HL-60/S4 treated with phorbol 12-myristate 13-acetate at 8.2 ng/mL for 4 days and 3 days (cell line): ENCODE results near the gene SUSD1.

Experiments used
- in situ Hi-C: fragments of 300-500 bp; cut with MboI; formaldehyde crosslinking; loops from 2 replicates; pipeline ENCODE4 v1.15.0; 2022; ENCODE audit warnings: low sequenced_read_pairs

Gene SUSD1

GRCh38 chr9:112073639-112074173, 101.4 kb downstream of the SUSD1 start:
- in situ Hi-C loops: loop anchor here (10.0 kb wide), 1 partner anchor 139 kb away; no protein-coding TSS in a partner anchor

DNA sequence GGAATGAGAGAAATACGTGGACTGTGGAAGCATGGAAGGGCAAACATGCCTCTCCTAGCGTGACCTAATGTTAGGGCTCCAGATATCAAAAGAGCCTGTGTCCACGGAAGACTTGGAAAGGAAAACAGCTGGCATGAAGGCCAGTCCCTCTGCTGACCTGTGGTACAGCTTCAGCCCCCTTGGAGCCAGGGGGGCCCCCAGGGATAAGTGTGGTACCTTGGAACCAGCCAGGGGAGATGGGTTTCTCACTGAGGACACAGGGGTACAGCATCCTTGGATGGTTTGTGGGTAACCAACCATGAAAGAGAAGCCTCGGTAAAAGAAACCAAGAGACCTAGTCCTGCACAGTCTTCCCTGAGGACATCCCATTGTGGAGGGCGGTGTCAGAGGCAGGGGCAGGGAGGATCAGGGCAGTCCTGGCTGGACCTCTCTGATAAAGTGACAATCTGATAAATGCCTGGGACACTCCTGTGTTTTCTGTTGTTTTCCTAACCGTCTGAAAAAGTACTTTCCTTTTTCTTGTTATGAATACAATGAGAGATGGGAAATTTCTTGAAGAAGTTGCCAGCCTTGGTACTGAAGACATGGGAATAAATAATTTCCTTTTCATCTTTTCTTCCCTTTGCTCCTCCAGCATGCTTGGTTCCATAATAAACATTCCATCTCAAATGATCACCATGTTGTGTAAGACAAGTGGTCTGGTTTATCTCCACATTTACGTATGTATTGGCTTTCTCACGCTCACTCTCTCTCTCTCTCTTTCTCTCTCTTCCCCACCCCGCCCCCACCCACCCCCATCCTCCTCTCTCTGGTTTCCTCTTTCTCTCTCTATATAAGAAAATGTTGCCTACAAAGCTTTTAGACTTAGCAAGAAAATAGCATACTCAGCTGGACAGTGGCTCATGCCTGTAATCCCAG, 102.1 kb downstream of the SUSD1 start:
- in situ Hi-C loops: loop anchor here (10.0 kb wide), 1 partner anchor 138 kb away; no protein-coding TSS in a partner anchor

GRCh38 chr9:112069318-112070169, 105.6 kb downstream of the SUSD1 start:
- in situ Hi-C loops: loop anchor here (10.0 kb wide), 1 partner anchor 135 kb away; no protein-coding TSS in a partner anchor

DNA sequence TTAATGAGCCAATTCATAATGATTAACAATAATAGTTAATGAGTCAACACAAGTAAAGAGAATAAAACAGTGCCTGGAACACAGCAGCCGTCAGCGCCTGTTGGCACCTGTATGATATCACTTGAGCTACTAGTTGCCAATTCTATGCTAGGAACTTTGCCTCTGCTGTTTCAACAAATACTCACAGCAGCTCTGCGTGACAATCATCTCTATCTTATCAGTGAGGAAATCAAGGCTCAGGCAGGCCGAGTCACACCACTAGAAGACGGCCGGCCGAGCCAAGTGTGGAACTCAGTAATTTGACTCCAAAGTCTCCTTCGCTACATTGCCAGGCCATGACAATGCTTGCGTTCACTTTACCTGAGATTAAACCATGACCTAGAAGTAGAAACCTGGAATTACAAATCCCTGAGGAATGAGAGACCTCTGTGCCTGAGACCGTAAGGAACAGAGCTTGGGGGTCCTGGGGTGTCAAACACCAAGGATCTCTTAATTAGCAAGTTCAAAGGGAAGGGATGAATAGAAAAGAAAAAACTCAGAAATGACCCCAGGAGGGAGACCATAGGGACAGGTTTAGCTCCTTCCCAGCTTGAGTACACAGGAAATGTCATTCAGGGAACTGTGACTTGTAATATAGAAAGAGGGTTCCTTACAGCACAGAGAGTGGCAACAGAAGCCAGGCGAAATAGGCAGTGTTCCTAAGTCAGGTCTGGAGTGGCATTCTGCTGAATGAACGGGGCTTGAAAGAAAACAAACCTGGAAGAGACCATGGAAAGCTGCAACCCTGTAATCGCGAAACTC, 109.1 kb downstream of the SUSD1 start:
- in situ Hi-C loops: no loop called here

- in situ Hi-C loops: no loop called here
Measured at GRCh38 chr9:112064871-112065270, 110.2 kb downstream of the SUSD1 start.

GRCh38 chr9:112063586-112063985, 111.5 kb downstream of the SUSD1 start:
- in situ Hi-C loops: no loop called here

DNA sequence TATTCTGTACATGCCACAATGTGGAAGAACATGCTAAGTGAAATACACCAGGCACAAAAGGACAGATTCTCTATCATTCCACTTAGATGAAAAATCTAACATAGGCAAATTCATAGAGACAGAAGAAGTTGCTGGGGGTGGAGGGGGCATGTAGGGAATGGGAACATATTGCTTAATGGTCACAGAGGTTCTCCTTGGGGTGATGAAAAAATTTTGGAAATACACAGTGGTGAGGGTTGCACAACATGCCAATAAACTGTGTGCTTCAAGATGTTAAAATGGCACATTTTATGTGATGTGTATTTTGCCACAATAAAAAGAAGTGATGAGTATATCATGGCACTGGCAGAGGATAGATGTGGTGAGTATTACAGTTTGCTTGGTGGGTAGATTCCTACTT, 111.9 kb downstream of the SUSD1 start:
- in situ Hi-C loops: no loop called here

DNA sequence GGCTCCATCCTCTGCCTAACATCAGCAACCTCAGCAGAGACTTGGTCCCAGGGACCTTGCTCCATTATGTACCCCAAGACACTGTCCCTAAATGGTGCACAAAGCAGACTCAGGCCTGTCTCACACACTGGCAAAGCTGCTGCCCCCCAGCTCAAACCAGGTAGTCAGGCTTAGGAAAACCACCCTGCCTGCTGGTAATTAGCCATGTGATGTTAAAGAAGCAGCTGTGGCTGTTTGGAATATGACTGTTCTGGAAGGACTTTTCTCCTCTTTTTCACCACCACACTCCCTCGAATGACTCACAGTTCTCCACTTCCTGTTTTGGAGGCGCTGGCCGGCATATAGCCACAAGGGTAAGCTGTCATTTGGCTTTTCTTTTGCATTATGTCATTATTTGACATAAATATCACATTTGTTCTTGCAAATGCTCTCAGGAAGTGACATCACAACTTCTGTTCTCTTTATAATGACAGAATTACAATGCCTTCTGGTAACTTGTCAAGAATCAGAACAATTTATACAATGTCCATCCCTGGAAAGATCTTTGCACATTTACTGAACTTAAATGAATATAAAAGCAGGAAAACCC, 113.9 kb downstream of the SUSD1 start:
- in situ Hi-C loops: no loop called here

- in situ Hi-C loops: no loop called here
Measured at GRCh38 chr9:112059966-112060320, 115.2 kb downstream of the SUSD1 start.

GRCh38 chr9:112059145-112059965, 115.7 kb downstream of the SUSD1 start:
- in situ Hi-C loops: no loop called here

GRCh38 chr9:112056996-112057395, 118.1 kb downstream of the SUSD1 start:
- in situ Hi-C loops: no loop called here

GRCh38 chr9:112054916-112055315, 120.2 kb downstream of the SUSD1 start:
- in situ Hi-C loops: no loop called here

DNA sequence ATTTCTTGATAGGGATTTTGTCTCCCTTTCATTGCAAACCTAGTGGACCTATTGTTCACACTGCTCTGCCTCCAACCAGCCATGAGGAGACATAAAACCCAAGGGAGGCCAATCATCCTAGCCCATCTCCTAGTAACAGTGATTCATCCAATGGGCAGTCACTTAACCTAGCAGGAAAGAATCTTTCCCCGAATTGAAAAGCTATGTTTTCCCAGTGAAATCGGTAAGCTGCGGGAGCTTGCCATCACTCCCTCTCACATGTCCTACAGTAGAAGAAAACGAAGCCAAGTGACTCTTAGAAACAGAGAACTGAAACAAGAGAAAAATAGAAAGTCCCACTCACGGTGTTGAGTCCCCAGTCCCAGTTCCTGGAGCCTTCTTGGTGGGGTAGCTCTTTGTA, 123.3 kb downstream of the SUSD1 start:
- in situ Hi-C loops: no loop called here

DNA sequence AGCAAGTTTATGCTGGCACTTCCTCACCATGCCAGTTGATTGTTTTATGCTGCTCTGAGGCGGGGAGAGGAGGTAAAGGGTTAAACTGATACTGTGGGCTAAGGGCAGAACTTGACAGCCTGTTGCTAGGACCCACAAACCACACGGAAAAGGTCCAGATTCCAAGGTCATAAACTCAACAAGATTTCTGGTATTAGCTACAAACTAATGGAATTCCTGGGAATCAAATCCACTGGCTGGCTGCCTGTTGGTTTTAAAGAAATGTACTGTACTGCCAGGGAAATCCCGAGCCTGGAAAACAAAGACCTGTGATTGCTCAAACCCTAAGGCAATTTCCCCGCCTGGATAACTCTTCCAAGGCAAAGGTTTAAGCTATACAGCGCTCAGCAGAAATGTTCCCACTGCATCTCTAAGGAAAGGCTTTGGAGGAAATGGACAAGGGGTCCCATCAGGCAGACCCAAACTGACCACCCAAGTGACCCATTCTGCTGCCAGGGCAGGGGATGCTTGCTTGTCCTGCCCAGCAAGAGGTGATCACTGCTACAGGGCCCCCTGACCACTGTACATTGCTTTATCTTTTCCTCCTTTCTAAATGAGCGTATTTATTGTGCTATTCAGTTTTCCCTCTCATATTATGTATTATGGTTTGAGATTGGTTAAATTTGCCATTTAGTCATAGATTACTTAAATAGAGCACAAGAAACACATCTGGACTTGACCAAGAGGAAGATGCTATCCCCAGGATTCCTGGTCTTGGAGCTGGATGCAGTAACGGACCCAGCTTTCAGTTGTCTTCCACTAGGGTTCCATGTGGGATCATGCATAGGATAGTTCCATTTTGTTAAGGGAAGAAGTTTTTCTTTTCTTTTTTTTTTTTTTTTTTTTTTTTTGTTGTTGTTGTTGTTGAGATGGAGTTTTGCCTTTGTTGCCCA, 124.3 kb downstream of the SUSD1 start:
- in situ Hi-C loops: no loop called here

DNA sequence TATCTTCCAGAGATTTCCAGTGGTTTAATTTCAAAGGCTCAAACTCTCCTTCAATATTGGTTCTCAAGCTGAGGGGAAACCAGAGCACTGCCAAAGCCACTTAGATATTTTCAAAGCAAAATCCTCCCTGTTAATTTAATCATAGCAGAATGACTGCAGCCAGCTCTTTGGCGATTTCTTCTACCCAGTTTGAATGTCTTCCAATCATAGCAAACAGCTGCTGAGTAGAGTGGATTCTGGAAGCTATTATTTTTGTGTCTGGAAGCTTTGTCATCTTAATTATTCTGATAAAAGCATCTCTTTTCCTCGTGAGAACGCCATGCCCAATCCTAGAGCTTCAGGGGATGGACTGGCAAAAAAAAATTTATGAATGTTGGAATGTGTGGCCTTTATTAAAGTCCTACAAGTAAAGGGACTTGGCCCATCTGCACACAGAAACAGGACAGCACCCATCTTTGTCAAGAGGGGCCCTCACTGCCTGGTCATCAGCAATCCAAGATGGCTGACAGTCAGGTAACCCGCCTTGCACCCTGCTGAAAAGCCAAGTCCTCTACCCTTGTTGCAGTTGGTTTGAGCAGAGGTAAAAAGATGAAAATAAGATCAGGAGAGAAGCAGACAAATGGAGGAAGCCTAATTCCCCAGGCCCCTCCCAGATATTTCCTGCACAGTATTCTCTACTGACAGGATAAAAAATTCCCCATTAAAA, 125.1 kb downstream of the SUSD1 start:
- in situ Hi-C loops: no loop called here

DNA sequence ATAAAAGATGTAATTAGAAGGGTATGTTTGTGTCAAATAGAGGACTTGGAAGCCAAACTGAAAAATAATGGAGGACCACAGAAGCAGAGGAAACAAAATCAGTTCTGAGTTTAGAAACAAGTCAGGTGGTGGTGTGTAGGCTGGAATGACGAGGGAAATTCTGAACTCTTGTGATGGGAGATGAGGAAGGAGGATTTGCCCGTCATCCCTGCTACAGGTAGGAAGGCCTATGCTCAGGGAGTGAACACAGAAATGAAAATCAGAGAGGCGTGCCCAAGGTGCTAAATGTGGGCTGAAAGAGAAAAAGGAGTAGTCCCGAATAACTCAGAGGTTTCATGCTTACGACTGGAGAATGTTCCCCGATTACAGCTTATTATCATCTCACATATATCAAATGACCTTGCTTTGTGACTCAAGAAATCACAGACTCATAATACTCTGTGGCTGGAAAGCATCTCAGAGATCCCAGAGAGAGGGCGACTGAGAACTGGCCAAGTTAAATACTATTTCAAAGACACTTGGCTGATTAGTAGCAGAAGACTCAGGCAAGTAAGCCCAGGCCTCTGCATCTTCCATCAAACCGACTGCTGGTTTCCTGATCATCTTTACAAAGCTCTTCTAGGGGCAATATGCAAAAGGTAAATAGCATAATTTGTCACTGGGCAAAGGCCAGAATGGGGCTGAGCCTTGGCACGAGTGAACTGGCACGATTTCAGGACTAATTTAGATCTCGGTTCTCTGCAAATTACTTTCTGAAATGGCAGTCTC, 126.0 kb downstream of the SUSD1 start:
- in situ Hi-C loops: no loop called here

GRCh38 chr9:112047538-112048066, 127.5 kb downstream of the SUSD1 start:
- in situ Hi-C loops: no loop called here
